Posterior cingulate gyrus (tissue), 11 donors: Measurements from ENCODE around the gene CTSE.

ENCODE experiments used
- DNase-seq, 10 donors: peaks; one replicate each; pipeline versions ENCODE4 v3.0.0 to v3.0.0-alpha.2; 2020 to 2021; ENCODE audit warnings: mixed read lengths in 3 of 10
- intact Hi-C: fragments of 100-400 bp; cut with DNase I; formaldehyde crosslinking; loops from one replicate; pipeline ENCODE4 v1.15.1; 2023

Gene CTSE

GRCh38 chr1:205959789-205960188 is 63.9 kb downstream of the CTSE start:
- intact Hi-C loops: no loop called here
- DNase-seq: no peak
